ENCODE measurements around the gene ORAI3.
A peak's percentile ranks its signal among the peaks of the same experiment; 100 is the strongest.

The ORAI3 gene

GRCh38 chr16:30997725-30998711, 49.1 kb downstream of the ORAI3 start (continued):
- TF ChIP-seq, protein P1, sequence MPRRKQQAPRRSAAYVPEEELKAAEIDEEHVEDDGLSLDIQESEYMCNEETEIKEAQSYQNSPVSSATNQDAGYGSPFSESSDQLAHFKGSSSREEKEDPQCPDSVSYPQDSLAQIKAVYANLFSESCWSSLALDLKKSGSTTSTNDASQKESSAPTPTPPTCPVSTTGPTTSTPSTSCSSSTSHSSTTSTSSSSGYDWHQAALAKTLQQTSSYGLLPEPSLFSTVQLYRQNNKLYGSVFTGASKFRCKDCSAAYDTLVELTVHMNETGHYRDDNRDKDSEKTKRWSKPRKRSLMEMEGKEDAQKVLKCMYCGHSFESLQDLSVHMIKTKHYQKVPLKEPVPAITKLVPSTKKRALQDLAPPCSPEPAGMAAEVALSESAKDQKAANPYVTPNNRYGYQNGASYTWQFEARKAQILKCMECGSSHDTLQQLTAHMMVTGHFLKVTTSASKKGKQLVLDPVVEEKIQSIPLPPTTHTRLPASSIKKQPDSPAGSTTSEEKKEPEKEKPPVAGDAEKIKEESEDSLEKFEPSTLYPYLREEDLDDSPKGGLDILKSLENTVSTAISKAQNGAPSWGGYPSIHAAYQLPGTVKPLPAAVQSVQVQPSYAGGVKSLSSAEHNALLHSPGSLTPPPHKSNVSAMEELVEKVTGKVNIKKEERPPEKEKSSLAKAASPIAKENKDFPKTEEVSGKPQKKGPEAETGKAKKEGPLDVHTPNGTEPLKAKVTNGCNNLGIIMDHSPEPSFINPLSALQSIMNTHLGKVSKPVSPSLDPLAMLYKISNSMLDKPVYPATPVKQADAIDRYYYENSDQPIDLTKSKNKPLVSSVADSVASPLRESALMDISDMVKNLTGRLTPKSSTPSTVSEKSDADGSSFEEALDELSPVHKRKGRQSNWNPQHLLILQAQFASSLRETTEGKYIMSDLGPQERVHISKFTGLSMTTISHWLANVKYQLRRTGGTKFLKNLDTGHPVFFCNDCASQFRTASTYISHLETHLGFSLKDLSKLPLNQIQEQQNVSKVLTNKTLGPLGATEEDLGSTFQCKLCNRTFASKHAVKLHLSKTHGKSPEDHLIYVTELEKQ (tag by site-specific recombination; IDR thresholded peaks at IDR 0.05; ENCODE audit: borderline replicate concordance), result no peak
- TF ChIP-seq ZBTB17 (tag by site-specific recombination; IDR thresholded peaks at IDR 0.05) (peak; percentile 63), ZNF529 (tag by site-specific recombination; IDR thresholded peaks at IDR 0.05; ENCODE audit: insufficient replicate concordance) (no peak), GFI1B (tag by site-specific recombination; IDR thresholded peaks at IDR 0.05) (peak; percentile 89), ZNF302 (tag by site-specific recombination; IDR thresholded peaks at IDR 0.05; ENCODE audit: low read depth) (no peak), ZNF629 (tag by site-specific recombination; IDR thresholded peaks at IDR 0.05) (0 out of 2 replicates have a peak, but pooled peaks have one; percentile 10), KLF16 (tag by site-specific recombination; IDR thresholded peaks at IDR 0.05) (no peak), ZNF239 (tag by site-specific recombination; IDR thresholded peaks at IDR 0.05) (no peak), SCRT1 (tag by site-specific recombination; IDR thresholded peaks at IDR 0.05; ENCODE audit: borderline replicate concordance) (no peak), ZNF266 (tag by site-specific recombination; IDR thresholded peaks at IDR 0.05; ENCODE audit: low read depth) (no peak), HOXA7 (CRISPR knock-in tag; IDR thresholded peaks at IDR 0.05; ENCODE audit: borderline replicate concordance) (no peak), ZNF76 (tag by site-specific recombination; IDR thresholded peaks at IDR 0.05; ENCODE audit: borderline replicate concordance, low read depth) (no peak), ZSCAN16 (tag by site-specific recombination; IDR thresholded peaks at IDR 0.05) (no peak), SP7 (tag by site-specific recombination; IDR thresholded peaks at IDR 0.05) (peak; percentile 57; the same call in 1 of the 2 replicates), PRDM6 (tag by site-specific recombination; IDR thresholded peaks at IDR 0.05) (no peak; the same call in 1 of the 2 replicates), ZNF335 (tag by site-specific recombination; conservative IDR thresholded peaks at IDR 0.05) (no peak), ZNF560 (tag by site-specific recombination; IDR thresholded peaks at IDR 0.05; ENCODE audit: borderline replicate concordance) (no peak)
- TF ChIP-seq, protein P2, sequence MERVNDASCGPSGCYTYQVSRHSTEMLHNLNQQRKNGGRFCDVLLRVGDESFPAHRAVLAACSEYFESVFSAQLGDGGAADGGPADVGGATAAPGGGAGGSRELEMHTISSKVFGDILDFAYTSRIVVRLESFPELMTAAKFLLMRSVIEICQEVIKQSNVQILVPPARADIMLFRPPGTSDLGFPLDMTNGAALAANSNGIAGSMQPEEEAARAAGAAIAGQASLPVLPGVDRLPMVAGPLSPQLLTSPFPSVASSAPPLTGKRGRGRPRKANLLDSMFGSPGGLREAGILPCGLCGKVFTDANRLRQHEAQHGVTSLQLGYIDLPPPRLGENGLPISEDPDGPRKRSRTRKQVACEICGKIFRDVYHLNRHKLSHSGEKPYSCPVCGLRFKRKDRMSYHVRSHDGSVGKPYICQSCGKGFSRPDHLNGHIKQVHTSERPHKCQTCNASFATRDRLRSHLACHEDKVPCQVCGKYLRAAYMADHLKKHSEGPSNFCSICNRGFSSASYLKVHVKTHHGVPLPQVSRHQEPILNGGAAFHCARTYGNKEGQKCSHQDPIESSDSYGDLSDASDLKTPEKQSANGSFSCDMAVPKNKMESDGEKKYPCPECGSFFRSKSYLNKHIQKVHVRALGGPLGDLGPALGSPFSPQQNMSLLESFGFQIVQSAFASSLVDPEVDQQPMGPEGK (tag by site-specific recombination; IDR thresholded peaks at IDR 0.05), result peak; percentile 54; the same call in 1 of the 2 replicates
- TF ChIP-seq, protein P3, sequence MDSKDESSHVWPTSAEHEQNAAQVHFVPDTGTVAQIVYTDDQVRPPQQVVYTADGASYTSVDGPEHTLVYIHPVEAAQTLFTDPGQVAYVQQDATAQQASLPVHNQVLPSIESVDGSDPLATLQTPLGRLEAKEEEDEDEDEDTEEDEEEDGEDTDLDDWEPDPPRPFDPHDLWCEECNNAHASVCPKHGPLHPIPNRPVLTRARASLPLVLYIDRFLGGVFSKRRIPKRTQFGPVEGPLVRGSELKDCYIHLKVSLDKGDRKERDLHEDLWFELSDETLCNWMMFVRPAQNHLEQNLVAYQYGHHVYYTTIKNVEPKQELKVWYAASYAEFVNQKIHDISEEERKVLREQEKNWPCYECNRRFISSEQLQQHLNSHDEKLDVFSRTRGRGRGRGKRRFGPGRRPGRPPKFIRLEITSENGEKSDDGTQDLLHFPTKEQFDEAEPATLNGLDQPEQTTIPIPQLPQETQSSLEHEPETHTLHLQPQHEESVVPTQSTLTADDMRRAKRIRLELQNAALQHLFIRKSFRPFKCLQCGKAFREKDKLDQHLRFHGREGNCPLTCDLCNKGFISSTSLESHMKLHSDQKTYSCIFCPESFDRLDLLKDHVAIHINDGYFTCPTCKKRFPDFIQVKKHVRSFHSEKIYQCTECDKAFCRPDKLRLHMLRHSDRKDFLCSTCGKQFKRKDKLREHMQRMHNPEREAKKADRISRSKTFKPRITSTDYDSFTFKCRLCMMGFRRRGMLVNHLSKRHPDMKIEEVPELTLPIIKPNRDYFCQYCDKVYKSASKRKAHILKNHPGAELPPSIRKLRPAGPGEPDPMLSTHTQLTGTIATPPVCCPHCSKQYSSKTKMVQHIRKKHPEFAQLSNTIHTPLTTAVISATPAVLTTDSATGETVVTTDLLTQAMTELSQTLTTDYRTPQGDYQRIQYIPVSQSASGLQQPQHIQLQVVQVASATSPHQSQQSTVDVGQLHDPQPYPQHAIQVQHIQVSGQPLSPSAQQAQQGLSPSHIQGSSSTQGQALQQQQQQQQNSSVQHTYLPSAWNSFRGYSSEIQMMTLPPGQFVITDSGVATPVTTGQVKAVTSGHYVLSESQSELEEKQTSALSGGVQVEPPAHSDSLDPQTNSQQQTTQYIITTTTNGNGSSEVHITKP (tag by site-specific recombination; IDR thresholded peaks at IDR 0.05), result peak; percentile 40; the same call in 1 of the 2 replicates
- TF ChIP-seq, protein P4, sequence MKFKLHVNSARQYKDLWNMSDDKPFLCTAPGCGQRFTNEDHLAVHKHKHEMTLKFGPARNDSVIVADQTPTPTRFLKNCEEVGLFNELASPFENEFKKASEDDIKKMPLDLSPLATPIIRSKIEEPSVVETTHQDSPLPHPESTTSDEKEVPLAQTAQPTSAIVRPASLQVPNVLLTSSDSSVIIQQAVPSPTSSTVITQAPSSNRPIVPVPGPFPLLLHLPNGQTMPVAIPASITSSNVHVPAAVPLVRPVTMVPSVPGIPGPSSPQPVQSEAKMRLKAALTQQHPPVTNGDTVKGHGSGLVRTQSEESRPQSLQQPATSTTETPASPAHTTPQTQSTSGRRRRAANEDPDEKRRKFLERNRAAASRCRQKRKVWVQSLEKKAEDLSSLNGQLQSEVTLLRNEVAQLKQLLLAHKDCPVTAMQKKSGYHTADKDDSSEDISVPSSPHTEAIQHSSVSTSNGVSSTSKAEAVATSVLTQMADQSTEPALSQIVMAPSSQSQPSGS (tag by site-specific recombination; IDR thresholded peaks at IDR 0.05; ENCODE audit: low read depth), result no peak
- TF ChIP-seq, protein P5, sequence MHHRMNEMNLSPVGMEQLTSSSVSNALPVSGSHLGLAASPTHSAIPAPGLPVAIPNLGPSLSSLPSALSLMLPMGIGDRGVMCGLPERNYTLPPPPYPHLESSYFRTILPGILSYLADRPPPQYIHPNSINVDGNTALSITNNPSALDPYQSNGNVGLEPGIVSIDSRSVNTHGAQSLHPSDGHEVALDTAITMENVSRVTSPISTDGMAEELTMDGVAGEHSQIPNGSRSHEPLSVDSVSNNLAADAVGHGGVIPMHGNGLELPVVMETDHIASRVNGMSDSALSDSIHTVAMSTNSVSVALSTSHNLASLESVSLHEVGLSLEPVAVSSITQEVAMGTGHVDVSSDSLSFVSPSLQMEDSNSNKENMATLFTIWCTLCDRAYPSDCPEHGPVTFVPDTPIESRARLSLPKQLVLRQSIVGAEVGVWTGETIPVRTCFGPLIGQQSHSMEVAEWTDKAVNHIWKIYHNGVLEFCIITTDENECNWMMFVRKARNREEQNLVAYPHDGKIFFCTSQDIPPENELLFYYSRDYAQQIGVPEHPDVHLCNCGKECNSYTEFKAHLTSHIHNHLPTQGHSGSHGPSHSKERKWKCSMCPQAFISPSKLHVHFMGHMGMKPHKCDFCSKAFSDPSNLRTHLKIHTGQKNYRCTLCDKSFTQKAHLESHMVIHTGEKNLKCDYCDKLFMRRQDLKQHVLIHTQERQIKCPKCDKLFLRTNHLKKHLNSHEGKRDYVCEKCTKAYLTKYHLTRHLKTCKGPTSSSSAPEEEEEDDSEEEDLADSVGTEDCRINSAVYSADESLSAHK (tag by site-specific recombination; IDR thresholded peaks at IDR 0.05), result no peak
